GM12872 (cell line): ENCODE data around the gene TRIM34.

ENCODE experiments used
- CTCF ChIP-seq: IDR thresholded peaks from 3 replicates; pipeline ENCODE4 v1.5.1; 2011; ENCODE audit warnings: low read depth, mild to moderate bottlenecking, low read length, moderate library complexity; ENCODE audit not compliant: insufficient read depth

Gene TRIM34

GRCh38 chr11:5610446-5610845 lies 14.4 kb upstream of the TRIM34 start:
- no peak for TF ChIP-seq CTCF

GRCh38 chr11:5611627-5612026 lies 13.2 kb upstream of the TRIM34 start:
- no peak for TF ChIP-seq CTCF

GRCh38 chr11:5618807-5619206 lies 6.0 kb upstream of the TRIM34 start:
- TF ChIP-seq CTCF = no peak

- TF ChIP-seq CTCF = no peak
These were observed 3.9 kb upstream of the TRIM34 start for GRCh38 chr11:5620651-5621521.

GRCh38 chr11:5621580-5621979 lies 3.2 kb upstream of the TRIM34 start:
- no peak for TF ChIP-seq CTCF

GRCh38 chr11:5622802-5623201 lies 2.0 kb upstream of the TRIM34 start:
- no peak for TF ChIP-seq CTCF

GRCh38 chr11:5625281-5625680 lies 480 bp downstream of the TRIM34 start:
- TF ChIP-seq CTCF = no peak
